SK-N-SH treated with all-trans-retinoic acid at 6 μM for 48 hours (cell line): Measurements from ENCODE around the gene RBKS.

Source experiments
- ATAC-seq: fragments of 200-7000 bp; cut with Tn5 transposase; 3 replicates; pipeline ENCODE4 v1.9.1; 2020; ENCODE audit warnings: mild to moderate bottlenecking, moderate library complexity
- BACH2 ChIP-seq: fragments of 250-450 bp; sonication (Bioruptor Pico); IDR thresholded peaks from 2 replicates; pipeline ENCODE4 v1.9.0; 2021; ENCODE audit warnings: mild to moderate bottlenecking, borderline replicate concordance
- CREB5 ChIP-seq: fragments of 250-450 bp; sonication (Bioruptor Pico); IDR thresholded peaks from 2 replicates; pipeline ENCODE4 v1.5.1; 2020; ENCODE audit warnings: low read depth, mild to moderate bottlenecking, moderate library complexity
- CSDC2 ChIP-seq: fragments of 250-450 bp; sonication (Bioruptor Pico); IDR thresholded peaks from 2 replicates; pipeline ENCODE4 v1.5.0; 2020; ENCODE audit warnings: mild to moderate bottlenecking, moderate library complexity
- CSRNP3 ChIP-seq: fragments of 250-450 bp; sonication (Bioruptor Pico); IDR thresholded peaks from 2 replicates; pipeline ENCODE4 v1.5.1; 2021; ENCODE audit warnings: mild to moderate bottlenecking, moderate library complexity
- GLIS3 ChIP-seq: fragments of 250-450 bp; sonication (Bioruptor Pico); IDR thresholded peaks from 2 replicates; pipeline ENCODE4 v1.5.0; 2020; ENCODE audit warnings: mild to moderate bottlenecking, moderate library complexity
- OSR1 ChIP-seq: fragments of 250-450 bp; sonication (Bioruptor Pico); IDR thresholded peaks from 2 replicates; pipeline ENCODE4 v1.8.0; 2022; ENCODE audit warnings: moderate library complexity, mild to moderate bottlenecking, inconsistent platforms
- PATZ1 ChIP-seq: fragments of 250-450 bp; sonication (Bioruptor Pico); IDR thresholded peaks from 2 replicates; pipeline ENCODE4 v1.8.0; 2020; ENCODE audit warnings: mild to moderate bottlenecking, moderate library complexity, borderline replicate concordance
- POU6F1 ChIP-seq: fragments of 250-450 bp; sonication (Bioruptor Pico); IDR thresholded peaks from 2 replicates; pipeline ENCODE4 v1.8.0; 2021; ENCODE audit warnings: low read depth, mild to moderate bottlenecking, moderate library complexity, borderline replicate concordance
- RARB ChIP-seq: fragments of 250-450 bp; sonication (Bioruptor Pico); IDR thresholded peaks from 2 replicates; pipeline ENCODE4 v1.8.0; 2021; ENCODE audit warnings: mild to moderate bottlenecking, moderate library complexity
- SNAI2 ChIP-seq: fragments of 250-450 bp; sonication (Bioruptor Pico); IDR thresholded peaks from 2 replicates; pipeline ENCODE4 v1.5.0; 2020; ENCODE audit warnings: mild to moderate bottlenecking, moderate library complexity
- TCF4 ChIP-seq: fragments of 250-450 bp; sonication (Bioruptor Pico); IDR thresholded peaks from 2 replicates; pipeline ENCODE4 v1.8.0; 2021; ENCODE audit warnings: mild to moderate bottlenecking, moderate library complexity, borderline replicate concordance
- TOX ChIP-seq: fragments of 250-450 bp; sonication (Bioruptor Pico); IDR thresholded peaks from 2 replicates; pipeline ENCODE4 v1.8.0; 2021; ENCODE audit warnings: mild to moderate bottlenecking, moderate library complexity, borderline replicate concordance
- TSHZ2 ChIP-seq: fragments of 250-450 bp; sonication (Bioruptor Pico); IDR thresholded peaks from 2 replicates; pipeline ENCODE4 v1.5.0; 2020; ENCODE audit warnings: mild to moderate bottlenecking, moderate library complexity
- ZC3H10 ChIP-seq: fragments of 250-450 bp; sonication (Bioruptor Pico); IDR thresholded peaks from 2 replicates; pipeline ENCODE4 v1.5.1; 2021; ENCODE audit warnings: mild to moderate bottlenecking, moderate library complexity
- ZFP3 ChIP-seq: fragments of 250-450 bp; sonication (Bioruptor Pico); IDR thresholded peaks from 2 replicates; pipeline ENCODE4 v1.5.0; 2020; ENCODE audit warnings: mild to moderate bottlenecking, moderate library complexity
- ZFP30 ChIP-seq: fragments of 450-650 bp; formaldehyde crosslinking; IDR thresholded peaks from 2 replicates; pipeline ENCODE4 v1.5.0; 2022; ENCODE audit warnings: mild to moderate bottlenecking, moderate library complexity
- ZNF8 ChIP-seq: fragments of 450-650 bp; formaldehyde crosslinking; IDR thresholded peaks from 2 replicates; pipeline ENCODE4 v1.5.0; 2020; ENCODE audit warnings: mild to moderate bottlenecking, moderate library complexity

RBKS gene

GRCh38 chr2:27890146-27890923 is at the start of gene RBKS, which contains the start of gene BABAM2:
Gene RBKS, minus strand, starts transcription at chr2:27890387. Its CDS starts 42 bp downstream, at chr2:27890345.
Gene BABAM2, plus strand, starts transcription at chr2:27890729. Its CDS starts 3,828 bp downstream, at chr2:27894557.
- peak; percentile 88 for ATAC-seq
- TF ChIP-seq TOX (CRISPR knock-in tag) (no peak), POU6F1 (peak; percentile 42; the same call in 1 of the 2 replicates), ZFP3 (peak; percentile 70; the same call in 1 of the 2 replicates), CREB5 (CRISPR knock-in tag) (0 out of 2 replicates have a peak, but pooled peaks have one; percentile 18), CSRNP3 (CRISPR knock-in tag) (0 out of 2 replicates have a peak, but pooled peaks have one; percentile 22), TSHZ2 (CRISPR knock-in tag) (peak; percentile 59; the same call in 1 of the 2 replicates), ZFP30 (CRISPR knock-in tag) (no peak), SNAI2 (CRISPR knock-in tag) (peak; percentile 9; the same call in 1 of the 2 replicates)

- TF ChIP-seq TSHZ2 (CRISPR knock-in tag) (no peak), GLIS3 (CRISPR knock-in tag) (no peak), ZFP3 (no peak), CSDC2 (CRISPR knock-in tag) (no peak), CSRNP3 (CRISPR knock-in tag) (no peak), ZNF8 (CRISPR knock-in tag) (no peak), RARB (CRISPR knock-in tag) (no peak), OSR1 (no peak), ZC3H10 (CRISPR knock-in tag) (no peak), SNAI2 (CRISPR knock-in tag) (no peak), PATZ1 (CRISPR knock-in tag) (no peak), BACH2 (CRISPR knock-in tag) (no peak), CREB5 (CRISPR knock-in tag) (no peak), TCF4 (CRISPR knock-in tag) (no peak)
- no peak for ATAC-seq
Measured at GRCh38 chr2:27935026-27935425, 44.8 kb upstream of the RBKS start.
